HG03571 (cell line): Measurements from ENCODE around the gene ITGB8.

Experiments used
- ATAC-seq: cut with Tn5 transposase; IDR thresholded peaks from one replicate; pipeline ENCODE4 v1.9.1; 2021; ENCODE audit not compliant: unreplicated experiment

Gene ITGB8

DNA sequence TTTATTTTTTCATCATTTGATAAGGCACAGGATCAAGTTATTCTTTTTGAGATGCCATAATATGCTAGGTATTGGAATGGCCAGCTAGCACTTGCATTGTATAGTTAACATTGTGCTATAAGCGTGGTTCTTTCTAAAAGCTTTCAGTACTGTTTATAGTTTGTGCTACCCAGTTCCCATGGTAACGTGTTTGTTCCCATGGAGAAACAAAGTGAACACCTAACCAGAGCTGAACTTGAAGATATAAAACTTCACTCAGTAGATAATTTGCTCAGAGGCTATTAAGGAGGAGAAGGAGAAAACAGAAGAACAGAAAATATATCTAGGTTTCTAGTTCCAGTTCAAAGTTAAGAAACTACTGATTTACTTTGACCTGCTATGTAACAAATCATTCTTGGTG lies 23.6 kb upstream of the ITGB8 start:
- peak; percentile 53 for ATAC-seq

DNA sequence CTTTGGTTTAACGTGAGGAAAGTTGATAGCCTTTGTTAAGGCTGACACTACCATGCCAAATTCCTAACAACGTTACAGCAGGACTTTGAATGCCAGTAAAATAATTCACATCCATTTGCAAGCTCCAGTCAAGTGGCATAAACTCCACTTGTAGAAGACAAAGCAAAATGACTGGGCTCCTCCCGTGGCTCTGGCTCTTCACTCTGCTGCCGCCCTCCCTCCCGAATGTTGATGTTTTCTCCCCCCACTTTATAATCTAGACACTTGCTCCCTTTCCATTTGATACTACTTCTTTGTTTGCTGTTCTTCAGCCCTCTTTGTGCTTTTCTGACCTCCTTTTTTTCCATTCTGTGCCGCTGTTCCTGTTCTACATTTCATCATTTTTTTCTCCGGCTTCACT lies 22.8 kb upstream of the ITGB8 start:
- ATAC-seq, result no peak

DNA sequence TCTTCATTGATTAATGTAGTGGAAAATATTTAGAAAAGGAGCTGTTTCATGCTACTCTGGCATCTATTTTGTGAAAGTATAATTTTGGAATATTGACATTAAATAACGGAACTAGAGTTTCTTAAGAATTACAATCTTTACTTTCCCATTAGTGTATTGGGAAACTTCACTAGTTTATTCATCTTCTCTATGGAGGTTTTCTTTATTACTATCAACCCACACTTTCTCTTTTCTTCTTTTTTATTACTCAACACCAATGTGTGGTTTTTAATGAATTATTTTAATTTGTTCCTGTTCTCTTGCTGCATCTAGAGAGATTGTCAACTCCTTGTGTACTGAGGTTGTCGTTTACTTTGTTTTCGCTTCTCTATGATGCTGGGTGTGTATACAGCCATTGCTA lies 20.4 kb upstream of the ITGB8 start:
- no peak for ATAC-seq

DNA sequence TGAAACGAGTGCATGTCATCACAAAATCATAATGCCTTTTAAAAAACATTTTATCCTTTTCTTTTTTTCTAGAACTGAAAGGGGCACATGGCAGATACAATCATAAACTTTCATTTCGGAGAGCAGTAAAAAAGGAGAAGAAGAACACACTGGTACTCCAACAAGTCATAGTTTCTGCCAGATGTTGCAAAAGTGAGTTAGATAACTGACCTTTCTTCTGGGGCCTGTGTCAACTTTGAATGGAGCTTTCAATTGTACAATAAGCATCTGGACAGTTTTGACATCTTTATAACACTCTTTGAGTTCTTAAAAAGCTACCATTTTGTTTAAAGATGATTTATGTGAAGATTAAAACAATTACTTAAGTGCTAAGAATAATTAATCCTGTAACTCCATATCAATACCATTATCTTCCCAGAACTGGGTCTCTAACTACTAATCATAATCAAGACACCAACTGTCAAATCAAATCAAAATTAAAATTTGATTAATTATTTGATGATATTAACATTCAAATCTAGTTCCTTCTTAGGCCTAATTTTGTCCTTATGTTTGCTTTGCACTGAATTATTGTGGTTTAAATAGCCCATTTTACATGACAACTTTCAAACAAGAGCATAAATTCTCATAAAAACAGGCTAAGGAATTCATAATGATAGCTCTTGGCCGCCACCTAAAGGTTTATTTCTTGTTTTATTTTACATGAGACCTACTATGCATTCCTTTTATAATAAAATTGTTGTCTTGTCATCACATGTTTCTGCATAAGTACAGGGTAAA lies 19.5 kb upstream of the ITGB8 start:
- ATAC-seq, result no peak

DNA sequence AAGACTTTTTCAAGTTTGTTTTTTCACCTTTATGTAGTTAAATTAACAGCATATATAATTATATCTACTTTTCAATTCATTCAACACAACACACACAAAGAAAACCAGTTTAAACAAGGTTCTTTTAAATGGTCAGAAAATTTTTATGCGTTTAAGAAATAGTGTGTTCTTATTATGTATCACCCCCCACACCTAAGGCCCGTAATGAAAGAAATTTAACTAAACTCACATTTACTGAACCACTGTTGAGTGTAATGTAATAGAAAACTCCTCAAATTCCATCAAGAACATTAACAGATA lies 19.0 kb upstream of the ITGB8 start:
- no peak for ATAC-seq

DNA sequence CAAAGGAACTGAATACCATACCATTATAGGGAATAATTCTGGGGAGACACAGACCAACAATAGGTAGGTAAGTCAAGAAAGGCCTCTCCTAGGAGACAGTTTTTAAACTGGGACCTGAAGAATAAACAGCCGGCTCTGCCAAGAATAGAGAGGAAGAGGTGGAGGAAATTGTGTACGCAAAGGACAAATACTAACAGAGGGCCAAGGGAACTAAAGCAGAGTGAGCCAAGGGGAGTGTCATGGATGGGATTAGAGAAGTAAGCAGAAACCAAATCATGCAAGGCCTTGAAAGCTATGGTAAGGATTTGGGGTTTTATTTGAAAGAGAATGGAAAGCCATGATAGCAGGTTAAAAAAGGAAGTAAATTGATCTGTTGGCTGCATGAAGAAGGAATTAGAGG lies 18.1 kb upstream of the ITGB8 start:
- ATAC-seq, result no peak

DNA sequence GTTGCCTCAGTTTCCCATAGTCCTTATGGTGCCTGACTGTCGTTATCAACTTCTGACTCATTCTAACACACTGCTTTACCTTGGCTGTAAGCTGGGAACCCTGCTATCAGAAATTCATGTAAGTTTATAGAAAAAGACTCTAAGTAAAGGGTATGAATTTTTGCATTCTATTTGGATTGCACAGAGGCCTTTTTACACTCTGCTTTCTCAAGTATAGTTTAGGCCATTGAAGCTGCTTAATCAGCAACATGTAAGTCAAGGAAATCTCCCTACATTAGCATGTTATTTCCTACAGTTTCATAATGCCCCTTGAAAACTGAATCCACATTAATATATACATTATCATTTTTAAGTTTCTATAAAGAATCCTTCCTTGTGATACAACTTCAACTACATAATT lies 17.1 kb upstream of the ITGB8 start:
- no peak for ATAC-seq

DNA sequence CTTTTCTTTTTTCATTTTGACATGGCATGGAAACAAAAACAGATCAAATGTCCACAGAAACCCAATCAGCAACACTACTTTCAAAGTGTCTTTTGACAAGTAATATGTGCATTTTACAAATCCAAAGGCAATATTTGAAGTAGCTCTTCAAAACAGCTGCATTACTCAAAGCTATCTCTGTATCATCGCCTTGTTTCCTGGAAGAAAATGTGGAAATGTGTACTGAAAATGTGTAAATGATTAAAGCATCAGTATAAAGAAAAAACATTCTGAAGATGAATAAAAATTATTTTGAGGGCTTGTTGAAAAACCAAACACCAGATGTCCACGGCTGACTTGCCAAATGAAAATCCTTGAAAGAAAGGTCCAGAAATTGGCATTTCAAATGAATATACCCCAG lies 16.5 kb upstream of the ITGB8 start:
- no peak for ATAC-seq

DNA sequence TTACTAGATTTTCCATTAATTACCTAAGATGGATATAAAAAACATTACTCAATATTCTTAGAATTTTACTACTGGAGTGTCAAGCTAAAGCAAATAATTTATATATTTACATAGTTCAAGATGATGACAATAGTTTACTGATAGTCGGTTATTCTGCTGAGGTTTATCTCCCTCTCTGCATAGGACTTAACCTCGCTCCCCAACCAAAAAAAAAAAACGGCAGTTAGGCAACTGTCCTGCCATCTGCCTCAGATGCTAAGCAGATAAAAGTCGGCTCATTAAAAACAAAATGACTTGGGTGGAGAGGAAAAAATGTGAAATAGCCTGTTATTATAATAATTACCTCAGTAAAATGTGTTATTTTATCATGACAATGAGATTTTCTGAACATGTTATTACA lies 14.0 kb upstream of the ITGB8 start:
- no peak for ATAC-seq

DNA sequence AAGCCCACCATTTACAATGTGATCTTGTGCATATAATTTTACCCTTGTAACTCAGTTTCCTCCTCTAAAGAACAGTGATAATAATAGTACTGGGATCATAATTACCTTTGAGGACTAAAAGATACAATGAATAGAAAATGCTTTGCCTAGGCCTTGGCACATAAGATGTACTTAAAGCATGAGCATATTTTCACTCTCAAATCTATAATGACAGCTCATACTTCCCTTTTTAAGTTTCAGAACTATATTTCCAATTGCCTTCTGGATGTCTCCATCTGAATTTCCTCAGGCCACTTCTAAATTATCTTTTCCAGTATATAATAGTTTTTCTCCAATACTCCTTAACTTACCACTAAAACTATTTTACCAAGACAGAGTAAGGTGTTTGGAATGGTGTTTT lies 13.3 kb upstream of the ITGB8 start:
- no peak for ATAC-seq

DNA sequence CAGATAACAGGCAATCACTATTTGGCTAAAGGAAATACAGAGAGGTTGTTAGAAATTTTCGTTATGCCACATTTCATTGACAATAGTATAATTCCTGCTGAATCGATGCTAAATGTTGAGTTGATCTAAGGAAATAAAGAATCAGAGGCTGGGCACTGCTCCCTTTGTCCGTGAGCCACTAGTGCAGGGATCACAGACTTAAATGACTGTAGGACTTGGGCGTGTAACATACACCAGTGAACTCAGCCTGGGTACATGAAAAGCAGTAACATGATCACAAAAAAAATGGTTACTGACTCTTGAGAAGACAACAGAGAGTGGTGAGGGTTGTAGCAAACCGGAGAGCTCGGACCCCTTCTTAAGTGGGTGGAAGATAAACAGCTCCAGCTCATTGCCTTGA lies 11.8 kb upstream of the ITGB8 start:
- no peak for ATAC-seq

DNA sequence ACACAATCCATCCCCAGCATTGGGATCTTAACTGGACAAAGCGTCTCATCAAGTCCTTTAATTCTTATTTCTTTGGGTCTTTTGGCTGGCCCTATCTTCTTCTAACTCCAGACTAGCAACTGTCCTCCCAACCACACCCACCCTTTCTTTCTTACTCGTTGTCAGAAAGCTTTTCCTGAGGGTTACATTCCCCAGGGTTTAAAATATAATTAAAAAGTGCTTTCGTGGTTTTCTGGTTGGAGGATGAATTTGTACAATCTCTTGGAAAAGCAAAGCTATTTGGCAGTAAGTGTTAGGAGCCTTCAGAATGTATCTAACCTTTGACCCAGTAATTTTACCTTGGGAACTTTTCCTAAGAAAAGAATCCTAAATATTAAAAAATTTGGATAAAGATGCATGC lies 10.4 kb upstream of the ITGB8 start:
- no peak for ATAC-seq

DNA sequence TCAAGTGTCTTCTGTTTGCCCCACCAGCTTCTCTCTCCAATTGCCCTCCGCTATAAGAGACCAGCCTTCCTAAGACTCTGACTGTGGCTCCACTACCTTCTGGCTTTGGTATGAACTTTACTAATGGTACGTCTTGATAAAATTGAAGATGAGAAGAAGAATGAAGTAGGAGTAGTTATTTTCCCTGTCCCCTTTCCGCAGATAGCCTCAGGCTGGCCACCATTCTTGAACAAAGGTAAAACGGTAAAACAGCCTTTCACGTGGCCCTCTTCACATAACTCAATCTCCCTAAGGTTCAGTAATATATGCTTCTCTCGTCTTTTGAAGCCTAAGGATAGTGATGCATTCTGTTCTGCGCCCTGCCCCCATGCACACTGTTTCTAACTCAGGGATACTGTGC lies 9.9 kb upstream of the ITGB8 start:
- ATAC-seq, result no peak

DNA sequence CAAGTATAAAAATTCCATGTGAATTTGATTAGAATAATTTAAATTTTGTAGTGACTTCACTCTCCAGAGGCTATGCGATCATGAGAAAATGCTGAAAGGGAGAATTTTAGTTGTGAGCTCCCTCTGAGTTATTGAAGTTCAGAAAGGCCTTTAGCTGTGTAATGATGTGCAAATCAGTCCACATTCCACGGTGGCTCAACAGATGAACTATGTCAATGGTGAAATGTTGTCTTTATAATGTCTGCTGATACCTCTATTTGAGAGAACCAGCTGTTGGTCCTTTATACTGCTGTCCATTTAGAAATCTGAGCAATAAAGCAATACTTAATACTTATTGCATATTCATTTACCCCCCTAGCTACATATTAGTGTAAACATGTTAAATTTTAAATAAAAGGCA lies 7.1 kb upstream of the ITGB8 start:
- no peak for ATAC-seq

DNA sequence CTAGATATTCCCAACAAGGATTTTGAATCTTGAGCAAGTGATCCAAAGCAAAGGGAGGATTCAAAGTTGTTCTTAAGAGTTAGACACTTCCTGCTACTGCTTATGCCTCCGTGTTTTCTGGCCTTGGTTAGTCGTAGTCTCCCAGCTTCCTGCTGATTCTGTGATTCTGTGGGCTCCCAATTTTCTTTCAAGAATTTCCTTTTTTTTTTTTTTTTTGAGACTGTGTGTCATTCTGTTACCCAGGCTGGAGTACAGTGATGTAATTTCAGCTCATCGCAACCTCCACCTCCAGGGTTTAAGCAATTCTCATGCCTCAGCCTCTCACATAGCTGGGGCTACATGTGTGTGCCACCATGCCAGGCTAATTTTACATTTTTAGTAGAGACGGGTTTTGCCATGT lies 4.4 kb upstream of the ITGB8 start:
- ATAC-seq, result no peak

DNA sequence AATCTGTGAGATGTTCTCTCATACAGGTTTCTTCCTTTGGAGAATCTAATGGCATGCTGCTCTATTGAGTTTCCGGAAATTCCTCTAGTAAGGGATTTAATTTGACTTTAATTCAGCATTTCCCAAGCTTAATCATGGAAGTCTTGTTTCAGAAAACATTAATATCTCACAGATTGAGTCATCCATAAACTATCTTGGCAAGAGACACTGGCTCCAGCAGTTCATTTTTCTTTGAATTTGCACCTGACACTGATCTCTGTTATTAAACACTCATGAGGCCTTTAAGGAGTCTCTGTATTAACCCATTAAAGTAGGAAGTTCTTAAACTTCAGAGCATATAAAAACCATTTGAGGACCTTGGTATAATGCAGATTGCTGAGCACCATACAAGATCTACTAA lies 3.6 kb upstream of the ITGB8 start:
- no peak for ATAC-seq

DNA sequence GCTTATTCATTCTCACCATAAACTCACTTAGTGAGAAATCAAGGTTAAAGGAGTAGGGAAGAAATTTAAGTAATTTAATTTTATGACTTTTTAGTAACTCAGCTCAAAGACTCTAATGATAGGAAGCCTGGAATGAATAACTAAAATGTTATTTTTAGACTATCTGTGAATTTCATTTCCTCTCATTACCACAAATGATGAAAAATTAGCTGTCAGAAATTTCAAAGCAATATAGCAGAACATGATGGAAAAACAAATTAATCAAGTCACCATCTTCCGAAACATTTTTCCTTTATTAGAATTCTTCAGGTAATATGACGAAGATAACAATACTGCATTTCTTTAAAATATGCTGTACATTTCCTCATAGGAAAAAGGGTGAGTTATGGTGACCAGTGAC lies 2.7 kb upstream of the ITGB8 start:
- no peak for ATAC-seq

DNA sequence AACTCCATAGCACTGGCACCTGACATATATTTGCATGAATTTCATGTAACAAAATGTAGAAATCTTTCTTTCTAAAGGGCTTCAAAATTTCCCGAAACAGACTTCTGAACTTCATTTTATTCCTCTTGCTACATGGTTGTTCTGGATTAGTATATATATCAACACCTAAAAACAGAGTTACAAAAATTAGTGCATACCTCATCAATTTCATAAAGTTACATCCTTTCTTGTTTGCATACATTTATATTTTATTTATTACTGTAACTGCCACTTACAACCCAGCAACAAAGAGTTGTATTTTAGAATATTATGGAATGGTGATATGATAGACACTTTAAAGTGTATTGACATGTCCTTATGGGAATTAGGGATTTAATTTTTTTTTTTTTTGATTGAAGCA lies 2.0 kb upstream of the ITGB8 start:
- no peak for ATAC-seq

DNA sequence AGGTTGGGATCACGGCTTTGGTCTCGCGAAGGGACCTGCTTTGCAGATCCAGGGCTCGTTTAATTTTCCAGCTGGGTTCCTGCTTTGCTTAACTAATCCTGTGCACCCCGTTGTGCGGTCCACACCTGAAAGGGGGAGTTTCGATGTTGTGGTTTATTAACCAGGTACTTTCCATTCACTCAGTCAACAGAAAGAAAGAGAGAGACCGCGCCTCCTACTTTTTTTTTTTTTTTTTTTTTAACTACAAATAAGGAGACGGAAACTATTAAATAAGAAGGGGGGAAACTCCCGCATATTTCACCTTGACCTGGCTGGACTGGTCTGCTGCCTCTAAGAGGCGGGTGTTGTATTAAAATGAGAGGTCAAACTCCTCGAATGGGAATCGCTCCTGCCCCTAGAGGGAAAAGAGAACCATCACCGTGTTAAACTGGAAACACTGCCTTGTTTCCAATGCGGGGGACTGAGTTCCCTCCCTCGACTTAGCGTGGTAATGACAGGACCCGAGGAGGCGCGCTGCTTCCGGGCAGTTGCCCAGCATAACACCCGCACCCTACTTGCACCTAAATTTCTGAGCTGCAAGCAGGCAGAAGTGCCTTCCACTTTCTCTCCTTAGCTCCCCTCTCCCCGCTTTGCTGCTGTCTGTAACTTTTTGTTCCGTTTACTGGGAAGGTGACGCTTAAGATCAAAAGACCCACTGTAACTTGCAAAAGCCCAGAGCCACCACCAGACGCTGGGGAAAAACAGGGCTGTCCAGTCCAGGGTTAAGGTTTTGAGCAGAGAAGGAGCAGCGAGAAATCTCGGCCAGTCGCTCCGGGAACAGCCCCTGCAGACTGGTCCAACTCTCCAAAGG lies 1.1 kb upstream of the ITGB8 start:
- ATAC-seq, result peak; percentile 40

DNA sequence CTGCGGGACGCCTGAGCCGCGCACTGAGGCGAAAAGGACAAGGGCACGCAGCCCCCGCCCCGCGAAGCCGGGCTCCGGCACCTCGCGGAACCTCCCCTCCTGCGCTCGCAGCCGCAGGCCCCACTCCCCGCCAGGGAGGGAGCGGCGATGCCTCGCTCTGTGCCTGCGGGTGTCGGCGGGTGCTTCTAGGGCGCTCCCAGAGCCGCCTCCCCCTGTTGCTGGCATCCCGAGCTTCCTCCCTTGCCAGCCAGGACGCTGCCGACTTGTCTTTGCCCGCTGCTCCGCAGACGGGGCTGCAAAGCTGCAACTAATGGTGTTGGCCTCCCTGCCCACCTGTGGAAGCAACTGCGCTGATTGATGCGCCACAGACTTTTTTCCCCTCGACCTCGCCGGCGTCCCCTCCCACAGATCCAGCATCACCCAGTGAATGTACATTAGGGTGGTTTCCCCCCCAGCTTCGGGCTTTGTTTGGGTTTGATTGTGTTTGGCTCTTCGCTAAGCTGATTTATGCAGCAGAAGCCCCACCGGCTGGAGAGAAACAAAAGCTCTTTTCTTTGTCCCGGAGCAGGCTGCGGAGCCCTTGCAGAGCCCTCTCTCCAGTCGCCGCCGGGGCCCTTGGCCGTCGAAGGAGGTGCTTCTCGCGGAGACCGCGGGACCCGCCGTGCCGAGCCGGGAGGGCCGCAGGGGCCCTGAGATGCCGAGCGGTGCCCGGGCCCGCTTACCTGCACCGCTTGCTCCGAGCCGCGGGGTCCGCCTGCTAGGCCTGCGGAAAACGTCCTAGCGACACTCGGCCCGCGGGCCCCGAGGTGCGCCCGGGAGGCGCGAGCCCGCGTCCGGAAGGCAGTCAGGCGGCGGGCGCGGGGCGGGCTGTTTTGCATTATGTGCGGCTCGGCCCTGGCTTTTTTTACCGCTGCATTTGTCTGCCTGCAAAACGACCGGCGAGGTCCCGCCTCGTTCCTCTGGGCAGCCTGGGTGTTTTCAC lies 519 bp downstream of the ITGB8 start:
- ATAC-seq, result peak; percentile 21
